Panc1 (cell line): ENCODE results near the gene THAP11. TPM values are rescaled to one million over a fixed set of nuclear protein-coding genes. Genes with fewer than 3 reads are reported as not detected.
A peak's percentile ranks its signal among the peaks of the same experiment; 100 is the strongest.

Experiments used
- ATAC-seq: fragments of 200-7000 bp; cut with Tn5 transposase; 2 replicates; pipeline ENCODE4 v1.9.1; 2020; ENCODE audit warnings: mild to moderate bottlenecking, moderate library complexity
- BruUV-seq: library from RNA; stranded (reverse); fragments of 400-500 nt; replicated peaks from 2 replicates; lab custom pipeline; 2021; lab: Mats Ljungman, UMichigan
- CTCF ChIA-PET: fragments of 300-600 bp; sonication (Branson Sonifier 250); formaldehyde crosslinking; loops from one replicate; lab custom pipeline; 2022; ENCODE audit warnings: antibody characterized with exemption; lab: Charles Lee
- POLR2A ChIA-PET: fragments of 300-600 bp; sonication (Branson Sonifier 250); formaldehyde crosslinking; loops from one replicate; lab custom pipeline; 2022; ENCODE audit warnings: antibody characterized with exemption; lab: Charles Lee
- DNase-seq: peaks from one replicate; pipeline ENCODE4 v3.0.0-alpha.2; 2010; ENCODE audit warnings: low read depth, low spot score
- H3K27ac ChIP-seq: 2 replicates; pipeline ENCODE4 v1.5.1; 2011; ENCODE audit warnings: mild to moderate bottlenecking, low read length, inconsistent platforms
- H3K27me3 ChIP-seq: fragments of 200-500 bp; sonication (Bioruptor generic); 2 replicates; pipeline ENCODE4 v1.6.0; 2014; ENCODE audit warnings: low read length, inconsistent platforms; ENCODE audit not compliant: control insufficient read depth, insufficient read depth
- H3K36me3 ChIP-seq: fragments of 200-500 bp; sonication (Bioruptor generic); 2 replicates; pipeline ENCODE4 v1.5.1; 2014; ENCODE audit warnings: inconsistent platforms, mild to moderate bottlenecking, low read length, moderate library complexity; ENCODE audit not compliant: control insufficient read depth, insufficient read depth
- H3K4me1 ChIP-seq: 2 replicates; pipeline ENCODE4 v1.5.1; 2011; ENCODE audit warnings: inconsistent platforms, mild to moderate bottlenecking, low read length, moderate library complexity; ENCODE audit not compliant: control insufficient read depth, insufficient read depth
- H3K4me3 ChIP-seq, 2 experiments: 2 replicates each; pipeline ENCODE4 v1.5.1; 2011 to 2012; ENCODE audit warnings: low read depth in 2 of 2, low read length in 2 of 2, mild to moderate bottlenecking in 2 of 2, inconsistent platforms in 1 of 2, moderate library complexity in 1 of 2
- H3K9me3 ChIP-seq: fragments of 200-500 bp; sonication (Bioruptor generic); 2 replicates; pipeline ENCODE4 v1.5.1; 2014; ENCODE audit warnings: low read depth, mild to moderate bottlenecking, inconsistent platforms, low read length, moderate library complexity; ENCODE audit not compliant: control insufficient read depth, insufficient read depth
- CTCF ChIP-seq: fragments of 450-650 bp; IDR thresholded peaks from 2 replicates; pipeline ENCODE4 v1.5.1; 2017; ENCODE audit warnings: mild to moderate bottlenecking
- POLR2AphosphoS5 ChIP-seq: IDR thresholded peaks from 2 replicates; pipeline ENCODE4 v1.6.1; 2012; ENCODE audit warnings: mild to moderate bottlenecking, low read depth, low read length, moderate library complexity
- SIN3A ChIP-seq: IDR thresholded peaks from 2 replicates; pipeline ENCODE4 v1.6.1; 2012; ENCODE audit warnings: low read depth, mild to moderate bottlenecking, low read length, moderate library complexity, borderline replicate concordance; ENCODE audit not compliant: insufficient read depth
- TCF7L2 ChIP-seq: IDR thresholded peaks from 2 replicates; pipeline ENCODE4 v1.6.1; 2011; ENCODE audit warnings: mild to moderate bottlenecking, low read depth, low read length, inconsistent platforms
- in situ Hi-C: cut with HindIII; loops from 2 replicates; pipeline ENCODE4 v1.10.0; 2016; ENCODE audit warnings: low sequenced_read_pairs, low pct_unique_long_range_greater_than_20kb
- intact Hi-C: fragments of 100-400 bp; cut with micrococcal nuclease; formaldehyde crosslinking; loops from one replicate; pipeline ENCODE4 v1.10.0; 2022; ENCODE audit not compliant: unreplicated experiment
- total RNA-seq: library from RNA; stranded (reverse); gene quantifications from one replicate; pipeline ENCODE4 v1.2.1, GENCODE V29; 2021; ENCODE audit not compliant: unreplicated experiment
- TF ChIP-seq, protein P1 (sequence below), 2 experiments: IDR thresholded peaks; 2 replicates each; pipeline ENCODE4 v1.6.1; 2011 to 2012; ENCODE audit warnings: low read depth in 2 of 2, control low read depth in 1 of 2, low read length in 1 of 2, mild to moderate bottlenecking in 1 of 2, moderate library complexity in 1 of 2; ENCODE audit not compliant: insufficient read depth in 1 of 2

THAP11 gene
- total RNA-seq, 1 experiment from 2014 or later: 27.3 TPM

DNA sequence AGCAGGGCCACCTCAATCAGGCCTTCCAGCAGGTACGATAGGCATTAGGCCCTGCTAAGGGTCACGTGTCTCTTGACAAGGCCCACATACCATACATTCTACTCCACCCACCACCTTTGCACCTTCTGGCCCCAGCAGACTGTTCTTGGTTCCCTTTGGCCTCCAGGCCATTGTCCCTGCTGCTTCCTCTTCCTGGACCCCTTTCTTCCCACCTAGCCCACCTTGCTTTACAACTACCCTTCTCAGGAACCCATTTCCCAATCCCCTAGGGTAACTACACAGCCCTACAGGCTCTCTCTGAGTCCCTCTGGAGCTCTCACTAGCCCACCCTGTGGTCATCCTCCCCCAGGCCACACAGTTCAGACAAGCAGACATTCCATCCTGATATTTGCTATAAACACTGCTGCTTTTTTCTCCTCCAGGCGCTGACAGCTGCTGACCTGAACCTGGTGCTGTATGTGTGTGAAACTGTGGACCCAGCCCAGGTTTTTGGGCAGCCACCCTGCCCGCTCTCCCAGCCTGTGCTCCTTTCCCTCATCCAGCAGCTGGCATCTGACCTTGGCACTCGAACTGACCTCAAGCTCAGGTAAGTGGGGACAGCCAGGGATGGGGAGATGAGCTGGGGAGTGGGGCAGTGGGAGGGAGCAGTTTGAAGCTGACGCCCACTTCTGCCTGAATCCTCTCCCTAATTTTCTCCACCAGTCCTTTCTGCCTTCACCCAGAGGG lies 41.2 kb downstream of the THAP11 start:
- DNase-seq (no peak), ATAC-seq (peak; percentile 31; the same call in 1 of the 2 replicates)
- no peak overlapping the region for H3K27ac ChIP-seq
- H3K4me3 ChIP-seq: no peak overlapping the region
- in situ Hi-C loops (no loop called here), intact Hi-C loops (no loop called here)
- BruUV-seq: no TSS peak
- TF ChIP-seq SIN3A: no peak
- TF ChIP-seq POLR2AphosphoS5: no peak
- TF ChIP-seq TCF7L2: no peak
- TF ChIP-seq, protein P1, sequence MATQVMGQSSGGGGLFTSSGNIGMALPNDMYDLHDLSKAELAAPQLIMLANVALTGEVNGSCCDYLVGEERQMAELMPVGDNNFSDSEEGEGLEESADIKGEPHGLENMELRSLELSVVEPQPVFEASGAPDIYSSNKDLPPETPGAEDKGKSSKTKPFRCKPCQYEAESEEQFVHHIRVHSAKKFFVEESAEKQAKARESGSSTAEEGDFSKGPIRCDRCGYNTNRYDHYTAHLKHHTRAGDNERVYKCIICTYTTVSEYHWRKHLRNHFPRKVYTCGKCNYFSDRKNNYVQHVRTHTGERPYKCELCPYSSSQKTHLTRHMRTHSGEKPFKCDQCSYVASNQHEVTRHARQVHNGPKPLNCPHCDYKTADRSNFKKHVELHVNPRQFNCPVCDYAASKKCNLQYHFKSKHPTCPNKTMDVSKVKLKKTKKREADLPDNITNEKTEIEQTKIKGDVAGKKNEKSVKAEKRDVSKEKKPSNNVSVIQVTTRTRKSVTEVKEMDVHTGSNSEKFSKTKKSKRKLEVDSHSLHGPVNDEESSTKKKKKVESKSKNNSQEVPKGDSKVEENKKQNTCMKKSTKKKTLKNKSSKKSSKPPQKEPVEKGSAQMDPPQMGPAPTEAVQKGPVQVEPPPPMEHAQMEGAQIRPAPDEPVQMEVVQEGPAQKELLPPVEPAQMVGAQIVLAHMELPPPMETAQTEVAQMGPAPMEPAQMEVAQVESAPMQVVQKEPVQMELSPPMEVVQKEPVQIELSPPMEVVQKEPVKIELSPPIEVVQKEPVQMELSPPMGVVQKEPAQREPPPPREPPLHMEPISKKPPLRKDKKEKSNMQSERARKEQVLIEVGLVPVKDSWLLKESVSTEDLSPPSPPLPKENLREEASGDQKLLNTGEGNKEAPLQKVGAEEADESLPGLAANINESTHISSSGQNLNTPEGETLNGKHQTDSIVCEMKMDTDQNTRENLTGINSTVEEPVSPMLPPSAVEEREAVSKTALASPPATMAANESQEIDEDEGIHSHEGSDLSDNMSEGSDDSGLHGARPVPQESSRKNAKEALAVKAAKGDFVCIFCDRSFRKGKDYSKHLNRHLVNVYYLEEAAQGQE (IDR thresholded peaks at IDR 0.05; ENCODE audit: insufficient read depth in 1 of 2, low read depth in 2 of 2, low read length in 1 of 2): no peak
- no peak for TF ChIP-seq CTCF
- no peaks in the 10 kb centered on the region; the same call in 1 of the 2 replicates for H3K36me3 ChIP-seq
- POLR2A ChIA-PET: no interaction called here
- no peaks in the 10 kb centered on the region for H3K27me3 ChIP-seq
- no peaks in the 10 kb centered on the region for H3K4me1 ChIP-seq
- CTCF ChIA-PET: interaction anchor here (0.5 to 0.9 kb wide), 5 partner anchors 51 to 203 kb away, joined by 3 to 7 read pairs (median 3); no protein-coding TSS in a partner anchor
- no peaks in the 10 kb centered on the region for H3K9me3 ChIP-seq

DNA sequence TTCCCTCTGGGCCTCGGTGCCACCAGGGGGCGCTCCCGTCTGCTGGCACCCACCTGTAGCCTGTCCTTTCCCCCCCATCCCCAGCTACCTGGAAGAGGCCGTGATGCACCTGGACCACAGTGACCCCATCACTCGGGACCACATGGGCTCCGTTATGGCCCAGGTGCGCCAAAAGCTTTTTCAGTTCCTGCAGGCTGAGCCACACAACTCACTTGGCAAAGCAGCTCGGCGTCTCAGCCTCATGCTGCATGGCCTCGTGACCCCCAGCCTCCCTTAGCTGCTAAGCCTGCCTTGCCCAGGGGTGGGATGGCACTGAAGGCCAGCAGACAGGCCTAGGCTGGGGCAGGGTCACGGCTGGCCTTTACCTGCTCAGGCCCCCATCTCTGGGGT lies 41.7 kb downstream of the THAP11 start:
- in situ Hi-C loops (no loop called here), intact Hi-C loops (no loop called here)
- Histone ChIP-seq H3K9me3 (no peaks in the 10 kb centered on the region), H3K36me3 (no peaks in the 10 kb centered on the region; the same call in 1 of the 2 replicates), H3K4me3 (no peak overlapping the region), H3K27ac (no peak overlapping the region), H3K27me3 (no peaks in the 10 kb centered on the region), H3K4me1 (no peaks in the 10 kb centered on the region)
- ChIA-PET CTCF (interaction anchor here (0.6 to 0.9 kb wide), 3 partner anchors 50 to 69 kb away, joined by 3 to 5 read pairs (median 3); no protein-coding TSS in a partner anchor), POLR2A (no interaction called here)
- no peak for TF ChIP-seq POLR2AphosphoS5
- TF ChIP-seq CTCF: peak; percentile 91
- TF ChIP-seq, protein P1 (IDR thresholded peaks at IDR 0.05; ENCODE audit: insufficient read depth in 1 of 2, low read depth in 2 of 2, low read length in 1 of 2): no peak
- BruUV-seq: no TSS peak
- DNase-seq: no peak
- ATAC-seq: peak; percentile 85
